RPMI8226 (cell line): ENCODE data around the gene MFF.
A peak's percentile ranks its signal among the peaks of the same experiment; 100 is the strongest.
"Not testable (repeated sequence)": the region's sequence is repeated elsewhere in the genome, so short reads cannot be mapped to it uniquely, and the experiment has no call there.

Experiments
- DNase-seq: peaks from one replicate; pipeline ENCODE4 v3.0.0-alpha.2; 2015

The MFF gene

GRCh38 chr2:227337442-227337841, 12.4 kb downstream of the MFF start:
- no peak for DNase-seq

- DNase-seq: no peak
Measured at GRCh38 chr2:227339098-227339599, 14.1 kb downstream of the MFF start.

GRCh38 chr2:227340106-227340505, 15.1 kb downstream of the MFF start:
- no peak for DNase-seq

- DNase-seq: no peak
Measured at GRCh38 chr2:227341553-227341952, 16.5 kb downstream of the MFF start.

GRCh38 chr2:227344231-227344630, 19.2 kb downstream of the MFF start:
- no peak for DNase-seq

- DNase-seq: no peak
Measured at GRCh38 chr2:227347117-227347516, 22.1 kb downstream of the MFF start.

- no peak for DNase-seq
Measured at GRCh38 chr2:227348324-227348723, 23.3 kb downstream of the MFF start.

- DNase-seq: no peak
Measured at GRCh38 chr2:227349989-227350612, 25.1 kb downstream of the MFF start.

- DNase-seq: no peak
Measured at GRCh38 chr2:227351639-227352038, 26.6 kb downstream of the MFF start.

GRCh38 chr2:227360351-227360750, 35.3 kb downstream of the MFF start:
- no peak for DNase-seq

- no peak for DNase-seq
Measured at GRCh38 chr2:227363756-227364155, 38.7 kb downstream of the MFF start.

- not testable (repeated sequence) for DNase-seq
Measured at GRCh38 chr2:227364585-227365263, 39.7 kb downstream of the MFF start.

- DNase-seq: no peak
Measured at GRCh38 chr2:227365833-227366232, 40.8 kb downstream of the MFF start.

- no peak for DNase-seq
Measured at GRCh38 chr2:227366769-227367426, 41.8 kb downstream of the MFF start.

- DNase-seq: no peak
Measured at GRCh38 chr2:227367427-227367795, 42.4 kb downstream of the MFF start.

GRCh38 chr2:227368574-227368973, 43.5 kb downstream of the MFF start:
- DNase-seq: no peak

GRCh38 chr2:227370092-227370491, 45.0 kb downstream of the MFF start:
- no peak for DNase-seq

GRCh38 chr2:227370791-227371312, 45.8 kb downstream of the MFF start:
- no peak for DNase-seq

GRCh38 chr2:227373389-227373788, 48.3 kb downstream of the MFF start:
- DNase-seq: no peak

- DNase-seq: no peak
Measured at GRCh38 chr2:227374158-227374557, 49.1 kb downstream of the MFF start.

- peak; percentile 16 for DNase-seq
Measured at GRCh38 chr2:227376656-227377396, 51.8 kb downstream of the MFF start.

GRCh38 chr2:227377467-227378351, 52.7 kb downstream of the MFF start:
- no peak for DNase-seq
